ENCODE data around the gene UQCRC2. TPM values are rescaled to one million over a fixed set of nuclear protein-coding genes. Genes with fewer than 3 reads are reported as not detected.

UQCRC2 gene
- total RNA-seq, 1 donor from 2014 or later: 231 TPM

GRCh38 chr16:22003195-22003594 is 50.0 kb downstream of the UQCRC2 start:
- no peak overlapping the region for H3K4me3 Mint-ChIP-seq
- H3K27me3 Mint-ChIP-seq: peaks cover 22% of the 10 kb centered on the region
- no peaks in the 10 kb centered on the region for H3K9me3 Mint-ChIP-seq
- no peak overlapping the region for H3K27ac Mint-ChIP-seq
- H3K36me3 Mint-ChIP-seq: no peaks in the 10 kb centered on the region
- peaks cover 19% of the 10 kb centered on the region for H3K4me1 Mint-ChIP-seq (ENCODE audit: unreplicated experiment)
- DNase-seq (ENCODE audit: extremely low spot score, unreplicated experiment): no peak
- no peak for TF ChIP-seq CTCF (conservative IDR thresholded peaks at IDR 0.05)

- Mint-ChIP-seq H3K4me3 (no peak overlapping the region), H3K4me1 (ENCODE audit: unreplicated experiment) (peaks cover 22% of the 10 kb centered on the region), H3K27me3 (peaks cover 22% of the 10 kb centered on the region), H3K9me3 (no peaks in the 10 kb centered on the region), H3K27ac (no peak overlapping the region), H3K36me3 (no peaks in the 10 kb centered on the region)
- no peak for TF ChIP-seq CTCF (conservative IDR thresholded peaks at IDR 0.05)
- no peak for DNase-seq (ENCODE audit: extremely low spot score, unreplicated experiment)
Observed at GRCh38 chr16:22004341-22004740, 51.2 kb downstream of the UQCRC2 start.

- no peak for TF ChIP-seq CTCF (conservative IDR thresholded peaks at IDR 0.05)
- Mint-ChIP-seq H3K36me3 (peaks cover 4% of the 10 kb centered on the region), H3K27me3 (peaks cover 22% of the 10 kb centered on the region), H3K27ac (no peak overlapping the region), H3K9me3 (no peaks in the 10 kb centered on the region), H3K4me3 (no peak overlapping the region), H3K4me1 (ENCODE audit: unreplicated experiment) (peaks cover 28% of the 10 kb centered on the region)
- no peak for DNase-seq (ENCODE audit: extremely low spot score, unreplicated experiment)
Observed at GRCh38 chr16:22005746-22006145, 52.6 kb downstream of the UQCRC2 start.

- H3K27ac Mint-ChIP-seq: no peak overlapping the region
Observed at GRCh38 chr16:22006636-22007035, 53.5 kb downstream of the UQCRC2 start.

GRCh38 chr16:22007159-22007508 is 54.0 kb downstream of the UQCRC2 start:
- peaks cover 22% of the 10 kb centered on the region for H3K27me3 Mint-ChIP-seq
- peak overlapping the region; percentile 88 for H3K4me3 Mint-ChIP-seq
- H3K36me3 Mint-ChIP-seq: peaks cover 4% of the 10 kb centered on the region
- H3K9me3 Mint-ChIP-seq: no peaks in the 10 kb centered on the region
- peak overlapping the region; percentile 71 for H3K27ac Mint-ChIP-seq
- DNase-seq (ENCODE audit: extremely low spot score, unreplicated experiment): no peak
- peaks cover 20% of the 10 kb centered on the region for H3K4me1 Mint-ChIP-seq (ENCODE audit: unreplicated experiment)
- TF ChIP-seq CTCF (conservative IDR thresholded peaks at IDR 0.05): no peak

More at GRCh38 chr16:22006636-22007035, 53.5 kb downstream of the UQCRC2 start:
- peaks cover 20% of the 10 kb centered on the region for H3K4me1 Mint-ChIP-seq (ENCODE audit: unreplicated experiment)
- H3K9me3 Mint-ChIP-seq: no peaks in the 10 kb centered on the region
- no peak for DNase-seq (ENCODE audit: extremely low spot score, unreplicated experiment)
- H3K36me3 Mint-ChIP-seq: peaks cover 4% of the 10 kb centered on the region
- peaks cover 22% of the 10 kb centered on the region for H3K27me3 Mint-ChIP-seq
- H3K4me3 Mint-ChIP-seq: peak overlapping the region; percentile 88
- TF ChIP-seq CTCF (conservative IDR thresholded peaks at IDR 0.05): no peak

Data from type B pancreatic cell (in vitro differentiated cells).